GM18499 (cell line): ENCODE data around the gene SP7.
A peak's percentile ranks its signal among the peaks of the same experiment; 100 is the strongest.
"Not testable (repeated sequence)": the region's sequence is repeated elsewhere in the genome, so short reads cannot be mapped to it uniquely, and the experiment has no call there.

ENCODE experiments used
- ATAC-seq: cut with Tn5 transposase; IDR thresholded peaks from one replicate; pipeline ENCODE4 v1.9.1; 2021; ENCODE audit warnings: moderate number of reproducible peaks; ENCODE audit not compliant: insufficient read depth, unreplicated experiment

Gene SP7

GRCh38 chr12:53336181-53336681, at the start of gene SP7:
Gene SP7 (minus strand): TSS chr12:53336354. CDS start chr12:53335646, 708 bp downstream.
- no peak for ATAC-seq

GRCh38 chr12:53383258-53383657, 47.1 kb upstream of the SP7 start:
- no peak for ATAC-seq

DNA sequence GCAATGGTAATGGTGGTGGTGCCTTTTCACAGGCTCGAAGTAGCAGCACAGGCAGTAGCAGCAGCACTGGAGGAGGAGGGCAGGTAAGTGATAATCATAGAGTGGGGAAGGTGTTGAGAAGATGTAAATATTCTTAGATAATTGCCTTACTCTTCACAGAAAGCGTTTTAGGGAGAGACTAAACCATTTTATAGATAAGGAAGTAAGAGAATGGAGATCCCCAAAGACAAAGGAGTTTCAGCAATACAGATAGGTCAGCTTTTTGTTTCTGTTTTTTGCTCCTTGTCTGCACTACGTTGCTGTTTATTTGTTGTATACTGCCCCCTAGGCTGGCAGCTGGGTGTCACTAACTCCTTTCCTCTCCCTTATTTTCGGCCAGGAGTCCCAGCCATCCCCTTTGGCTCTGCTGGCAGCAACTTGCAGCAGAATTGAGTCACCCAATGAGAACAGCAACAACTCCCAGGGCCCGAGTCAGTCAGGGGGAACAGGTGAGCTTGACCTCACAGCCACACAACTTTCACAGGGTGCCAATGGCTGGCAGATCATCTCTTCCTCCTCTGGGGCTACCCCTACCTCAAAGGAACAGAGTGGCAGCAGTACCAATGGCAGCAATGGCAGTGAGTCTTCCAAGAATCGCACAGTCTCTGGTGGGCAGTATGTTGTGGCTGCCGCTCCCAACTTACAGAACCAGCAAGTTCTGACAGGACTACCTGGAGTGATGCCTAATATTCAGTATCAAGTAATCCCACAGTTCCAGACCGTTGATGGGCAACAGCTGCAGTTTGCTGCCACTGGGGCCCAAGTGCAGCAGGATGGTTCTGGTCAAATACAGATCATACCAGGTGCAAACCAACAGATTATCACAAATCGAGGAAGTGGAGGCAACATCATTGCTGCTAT, 45.8 kb upstream of the SP7 start:
- ATAC-seq = no peak

DNA sequence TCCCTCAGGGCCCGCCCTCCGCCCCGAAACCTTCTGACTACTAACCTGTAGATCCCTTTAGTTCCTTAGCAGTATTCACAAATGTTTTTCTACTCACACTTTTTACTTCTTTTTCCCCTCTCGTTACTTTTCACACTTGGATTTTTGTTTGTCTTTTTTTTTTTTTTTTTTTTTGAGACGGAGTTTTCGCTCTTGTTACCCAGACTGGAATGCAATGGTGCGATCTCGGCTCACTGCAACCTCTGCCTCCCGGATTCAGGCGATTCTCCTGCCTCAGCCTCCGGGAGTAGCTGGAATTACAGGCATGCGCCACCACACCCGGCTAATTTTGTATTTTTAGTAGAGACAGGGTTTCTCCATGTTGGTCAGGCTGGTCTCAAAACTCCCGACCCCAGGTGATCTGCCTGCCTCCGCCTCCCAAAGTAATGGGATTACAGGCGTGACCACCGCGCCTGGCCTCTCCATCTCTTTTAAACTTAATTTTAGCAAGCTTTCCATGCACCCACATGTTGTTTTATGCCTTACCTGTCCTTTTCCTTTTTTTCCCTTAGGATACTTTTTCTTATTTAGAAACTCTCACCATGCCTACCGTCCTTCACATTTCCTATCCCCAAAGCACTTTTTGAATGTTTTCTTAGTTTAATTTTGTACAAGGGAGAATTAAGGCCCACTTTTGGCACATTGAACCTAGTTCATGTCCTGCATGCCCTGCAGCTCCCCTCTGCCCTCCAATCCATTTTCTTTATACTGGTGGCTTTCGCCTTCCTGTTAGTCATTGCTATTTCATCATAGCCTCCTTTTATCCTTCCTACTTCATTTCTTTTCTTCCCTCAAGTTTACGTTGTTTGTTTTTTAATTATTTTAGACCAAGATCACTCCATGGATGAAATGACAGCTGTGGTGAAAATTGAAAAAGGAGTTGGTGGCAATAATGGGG, 44.9 kb upstream of the SP7 start:
- no peak for ATAC-seq

DNA sequence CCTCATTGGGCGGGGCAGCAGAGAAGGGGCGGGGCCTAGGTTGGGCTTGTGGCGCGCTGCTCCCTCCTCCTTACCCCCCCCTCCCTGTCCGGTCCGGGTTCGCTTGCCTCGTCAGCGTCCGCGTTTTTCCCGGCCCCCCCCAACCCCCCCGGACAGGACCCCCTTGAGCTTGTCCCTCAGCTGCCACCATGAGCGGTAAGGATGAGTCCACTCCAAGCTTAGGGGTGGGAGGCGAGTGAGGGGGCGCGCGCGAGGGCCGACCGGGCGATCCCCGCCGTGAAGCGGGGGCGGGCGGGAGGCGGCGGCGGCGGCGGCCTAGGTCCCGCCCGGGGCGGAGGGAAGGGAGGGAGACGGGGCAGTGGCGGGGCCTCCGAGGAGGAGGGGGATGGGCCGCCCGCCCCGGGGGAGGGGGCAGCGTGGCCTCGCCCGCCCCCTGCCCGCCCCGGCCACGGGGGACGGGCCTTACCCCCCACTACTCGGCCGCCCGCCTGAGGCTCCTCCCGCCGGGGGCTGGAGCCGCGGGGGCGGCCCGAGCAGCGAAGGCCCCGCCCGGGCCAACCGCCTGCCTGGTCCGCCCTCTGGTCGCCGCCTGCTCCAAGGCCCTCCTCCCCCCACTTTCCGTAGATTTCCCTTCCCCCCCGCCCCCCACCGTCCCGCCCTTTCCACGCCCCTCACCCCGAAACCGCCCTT, 44.1 kb upstream of the SP7 start, which contains the start of gene SP1:
Gene SP1, plus strand, starts transcription at position 73 of the 690 bp plus-strand sequence. Its CDS starts 116 bp downstream, at position 189.
- ATAC-seq = no peak

DNA sequence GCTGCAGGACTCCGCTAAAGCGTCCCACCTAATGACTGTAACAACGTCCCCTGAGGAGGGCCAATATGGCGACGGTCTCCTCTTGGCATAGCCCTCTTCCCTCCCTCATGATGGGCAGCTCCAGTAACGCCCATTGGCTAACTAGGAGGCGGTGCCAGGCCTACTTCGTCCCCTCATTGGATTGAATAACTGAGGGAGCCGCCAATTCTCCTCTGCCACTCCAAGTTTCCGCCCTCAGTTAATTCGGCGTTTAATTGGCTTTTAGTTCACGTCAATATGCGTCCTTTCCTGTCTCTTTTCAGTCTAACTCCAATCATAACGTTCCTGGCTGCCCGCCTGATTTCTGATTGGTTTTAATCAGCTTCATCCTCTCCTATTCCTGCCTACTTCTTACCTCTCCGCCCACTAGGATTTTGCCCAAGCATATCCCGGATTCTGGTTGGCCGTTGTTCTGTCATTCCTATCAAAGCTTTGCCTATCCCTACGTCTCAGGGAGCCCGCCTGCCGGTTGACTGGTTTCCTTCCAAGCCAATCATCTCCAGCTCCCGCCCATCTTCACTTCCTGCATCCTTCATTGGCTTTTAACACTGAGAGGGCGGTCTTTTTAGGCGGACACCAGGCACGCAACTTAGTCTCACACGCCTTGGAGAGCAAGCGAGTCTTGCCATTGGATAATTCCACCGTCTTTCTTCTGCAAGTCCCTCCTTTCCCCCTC, 43.4 kb upstream of the SP7 start:
- ATAC-seq = peak; percentile 77

DNA sequence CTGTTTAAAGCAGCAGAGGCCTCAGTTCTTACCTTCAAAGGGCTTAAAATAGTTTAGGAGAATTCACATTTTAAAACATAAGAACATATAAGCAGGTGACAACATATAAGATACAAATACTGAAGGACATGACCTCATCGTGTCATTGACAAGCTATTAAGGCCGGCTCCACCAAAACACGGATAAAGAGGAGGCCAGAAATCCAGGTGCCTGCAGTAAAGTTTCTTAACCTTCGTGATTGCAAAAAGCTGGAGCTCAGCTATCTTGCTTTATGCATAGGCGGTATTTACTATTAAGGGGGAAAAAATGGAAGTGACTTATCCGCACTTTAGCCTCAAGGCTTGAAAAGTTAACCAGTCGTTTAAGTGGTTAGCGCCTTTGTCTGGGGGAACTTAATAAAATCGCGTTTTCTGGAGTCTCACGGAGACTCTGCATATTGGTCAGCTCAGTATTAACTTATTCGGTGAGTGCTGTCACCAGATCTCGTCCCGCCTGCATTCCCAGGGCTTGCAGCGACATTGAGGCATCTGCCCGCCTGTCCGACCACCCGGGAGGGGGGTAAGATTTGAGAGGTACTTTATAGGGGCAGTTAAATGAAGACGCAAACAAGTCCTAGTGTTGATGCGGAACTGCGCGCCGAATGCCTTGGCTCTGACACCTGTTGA, 42.7 kb upstream of the SP7 start:
- ATAC-seq = no peak

- no peak for ATAC-seq
These were observed 42.1 kb upstream of the SP7 start for GRCh38 chr12:53378222-53378621.

GRCh38 chr12:53376747-53377146, 40.6 kb upstream of the SP7 start:
- ATAC-seq = no peak

DNA sequence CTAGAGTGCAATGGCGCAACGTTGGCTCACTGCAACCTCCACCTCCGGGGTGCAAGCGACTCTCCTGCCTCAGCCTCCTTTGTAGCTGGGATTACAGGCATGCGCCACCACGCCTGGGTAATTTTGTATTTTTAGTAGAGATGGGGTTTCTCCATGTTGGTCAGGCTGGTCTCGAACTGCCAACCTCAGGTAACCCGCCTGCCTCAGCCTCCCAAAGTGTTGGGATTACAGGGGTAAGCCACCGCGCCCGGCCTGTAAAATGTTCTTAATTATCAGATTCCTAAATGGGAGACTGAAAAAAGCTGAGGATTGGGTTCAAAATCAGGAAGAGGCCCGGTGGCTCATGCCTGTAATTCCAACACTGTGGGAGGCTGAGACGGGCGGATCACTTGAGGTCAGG, 38.1 kb upstream of the SP7 start:
- ATAC-seq = not testable (repeated sequence)

DNA sequence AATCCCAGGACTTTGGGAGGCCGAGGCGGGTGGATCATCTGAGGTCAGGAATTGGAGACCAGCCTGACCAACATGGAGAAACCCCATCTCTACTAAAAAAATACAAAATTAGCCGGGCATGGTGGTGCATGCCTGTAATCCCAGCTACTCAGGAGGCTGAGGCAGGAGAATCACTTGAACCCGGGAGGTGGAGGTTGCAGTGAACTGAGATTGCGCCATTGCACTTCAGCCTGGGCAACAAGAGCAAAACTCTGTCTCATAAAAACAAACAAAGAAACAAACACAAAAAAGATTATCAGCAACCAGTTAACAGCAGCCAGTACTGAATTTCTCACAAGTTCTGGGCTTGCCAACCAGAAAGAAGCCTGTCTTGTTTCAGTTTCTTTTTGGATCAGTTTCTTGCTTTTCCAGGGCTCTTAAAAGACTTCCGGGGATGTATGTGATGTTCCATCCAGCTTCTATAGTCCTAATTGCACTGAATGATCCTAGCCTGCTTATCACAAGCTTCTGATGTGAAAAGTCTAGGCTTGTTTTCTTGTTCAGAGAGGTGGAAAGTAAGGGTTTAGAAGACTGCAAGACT, 37.5 kb upstream of the SP7 start:
- ATAC-seq = not testable (repeated sequence)

- no peak for ATAC-seq
These were observed 29.2 kb upstream of the SP7 start for GRCh38 chr12:53365245-53365904.

- not testable (repeated sequence) for ATAC-seq
These were observed 25.5 kb upstream of the SP7 start for GRCh38 chr12:53361638-53362037.

GRCh38 chr12:53358836-53359419, 22.8 kb upstream of the SP7 start:
- ATAC-seq = no peak

DNA sequence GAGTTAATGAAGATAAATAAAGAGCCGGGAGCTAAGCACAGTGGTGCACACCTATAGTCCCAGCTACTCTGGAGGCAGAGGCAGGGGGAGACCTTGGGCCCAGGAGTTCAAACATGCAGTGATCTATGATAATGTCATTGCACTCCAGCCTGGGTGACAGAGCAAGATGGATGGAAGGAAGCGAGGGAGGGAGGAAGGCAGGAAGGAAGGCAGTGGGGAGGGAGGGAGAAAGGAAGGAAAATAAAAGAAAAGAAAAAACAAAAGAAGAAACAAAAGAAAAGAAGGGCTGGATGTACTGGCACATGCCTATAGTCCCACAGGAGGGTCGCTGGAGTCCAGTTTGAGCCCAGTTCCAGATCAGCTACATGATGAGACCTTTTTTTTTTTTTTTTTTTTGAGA, 19.0 kb upstream of the SP7 start:
- no peak for ATAC-seq

DNA sequence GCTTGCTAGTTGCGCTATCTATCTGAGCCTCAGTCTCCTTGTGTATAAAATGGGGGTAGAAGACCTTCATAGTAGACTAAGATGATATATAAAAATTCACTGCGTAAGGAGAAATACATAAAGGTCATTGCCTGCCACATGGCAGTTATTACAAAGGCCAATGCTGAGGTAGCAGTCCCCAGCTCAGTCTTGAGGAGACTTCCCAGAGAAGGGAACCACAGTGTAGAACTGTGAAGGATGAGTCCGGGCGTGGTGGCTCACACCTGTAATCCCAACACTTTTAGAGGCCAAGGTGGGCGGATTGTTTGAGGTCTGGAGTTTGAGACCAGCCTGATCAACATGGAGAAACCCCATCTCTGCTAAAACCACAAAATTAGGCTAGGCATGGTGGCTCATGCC, 17.1 kb upstream of the SP7 start:
- ATAC-seq = no peak

DNA sequence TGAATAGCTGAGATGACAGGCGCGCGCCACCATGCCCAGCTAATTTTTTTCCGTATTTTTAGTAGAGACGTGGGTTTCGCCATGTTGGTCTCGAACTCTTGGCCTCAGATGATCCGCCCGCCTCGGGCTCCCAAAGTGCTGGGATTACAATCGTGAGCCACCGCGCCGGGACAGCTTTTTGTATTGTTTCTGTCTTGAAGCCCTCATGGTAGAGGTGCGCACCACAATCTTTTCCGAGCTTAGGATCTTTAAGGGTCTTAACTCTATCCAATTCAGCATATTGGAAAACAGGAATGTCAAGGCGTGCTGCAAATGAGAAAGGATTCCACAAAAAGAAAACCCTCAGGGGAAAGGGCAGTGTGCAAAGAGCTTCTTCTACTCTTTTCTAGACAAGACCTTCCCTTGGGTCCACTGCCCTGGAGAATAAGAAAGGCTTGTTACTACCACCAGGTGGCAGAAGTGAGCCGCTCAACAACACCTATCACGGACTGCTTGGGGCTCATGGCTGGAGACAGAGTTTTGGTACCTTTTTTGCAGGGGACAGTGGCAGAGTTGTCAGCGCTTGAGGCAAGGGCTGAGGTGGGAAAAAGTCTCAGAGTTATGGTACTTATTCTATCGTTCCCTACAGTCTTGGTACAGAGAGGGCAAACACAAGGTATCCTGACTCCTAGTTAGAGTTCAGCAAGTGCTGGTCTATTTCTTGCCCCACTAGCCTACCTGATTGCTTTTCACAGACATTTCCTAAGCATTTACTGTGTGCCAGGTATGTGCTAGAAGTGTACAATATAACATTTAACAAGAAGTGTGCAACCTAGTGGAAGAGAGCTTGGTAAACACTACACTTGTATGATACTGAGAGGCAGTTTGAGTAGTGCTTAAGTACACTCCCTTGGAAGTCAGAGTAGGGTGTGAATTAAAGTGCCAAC, 16.4 kb upstream of the SP7 start:
- ATAC-seq = no peak
